Tibial nerve (tissue), 4 donors: ENCODE measurements around the gene KCNK10. TPM values are rescaled to one million over a fixed set of nuclear protein-coding genes. Genes with fewer than 3 reads are reported as not detected.

Experiments used
- DNase-seq, 2 donors: peaks; one replicate each; pipeline ENCODE4 v3.0.0-alpha.2; 2019; ENCODE audit warnings: low spot score in 2 of 2
- H3K27ac ChIP-seq, 4 donors: fragments of 200-600 bp; sonication (generic) in 3 of 4; one replicate each; pipeline ENCODE4 v1.5.1; 2017 to 2019; ENCODE audit warnings: mild to moderate bottlenecking in 1 of 4
- H3K27me3 ChIP-seq, 2 donors: fragments of 200-600 bp; sonication (generic) in 1 of 2; one replicate each; pipeline versions ENCODE4 v1.5.1 to v1.6.0; 2017 to 2019
- H3K36me3 ChIP-seq, 3 donors: fragments of 200-600 bp; sonication (generic); one replicate each; pipeline ENCODE4 v1.5.1; 2018 to 2019
- H3K4me1 ChIP-seq, 4 donors: fragments of 200-600 bp; sonication (generic) in 3 of 4; one replicate each; pipeline ENCODE4 v1.5.1; 2017 to 2019
- H3K4me3 ChIP-seq, 4 donors: fragments of 200-600 bp; sonication (generic) in 3 of 4; one replicate each; pipeline ENCODE4 v1.5.1; 2017 to 2019; ENCODE audit warnings: mild to moderate bottlenecking in 1 of 4, moderate library complexity in 1 of 4
- H3K9me3 ChIP-seq, 4 donors: fragments of 200-600 bp; sonication (generic) in 3 of 4; one replicate each; pipeline ENCODE4 v1.5.1; 2017 to 2019
- EP300 ChIP-seq, 2 donors: sonication (generic); formaldehyde crosslinking; IDR thresholded peaks; one replicate each; pipeline ENCODE4 v1.6.1; 2017; ENCODE audit warnings: antibody characterized with exemption in 2 of 2, mild to moderate bottlenecking in 1 of 2
- POLR2A ChIP-seq, 2 donors: fragments of 450-650 bp; IDR thresholded peaks; one replicate each; pipeline ENCODE4 v1.6.1; 2017; ENCODE audit warnings: antibody characterized with exemption in 2 of 2, mild to moderate bottlenecking in 2 of 2, moderate library complexity in 2 of 2
- WGBS, 2 donors: methylation state at CpG; one replicate each; pipeline ENCODE4 v1.1.5; 2018; 5-methylcytosine and 5-hydroxymethylcytosine counted together
- total RNA-seq, 4 donors: library from RNA; depleted of rRNA; stranded (reverse); fragments of >200 nt; gene quantifications; one replicate each; pipeline ENCODE4 v1.1.0, GENCODE V29; 2016
- TF ChIP-seq, protein P1 (sequence below), 5 experiments: fragments of 200-600 bp in 3 of 5; fragments of 450-650 bp in 2 of 5; sonication (generic) in 3 of 5; IDR thresholded peaks; one replicate each; pipeline ENCODE4 v1.5.1; 2016 to 2019; ENCODE audit warnings: antibody characterized with exemption in 5 of 5, mild to moderate bottlenecking in 3 of 5, moderate library complexity in 2 of 5

Gene KCNK10
- total RNA-seq, 4 donors from 2014 or later, result not detected

DNA sequence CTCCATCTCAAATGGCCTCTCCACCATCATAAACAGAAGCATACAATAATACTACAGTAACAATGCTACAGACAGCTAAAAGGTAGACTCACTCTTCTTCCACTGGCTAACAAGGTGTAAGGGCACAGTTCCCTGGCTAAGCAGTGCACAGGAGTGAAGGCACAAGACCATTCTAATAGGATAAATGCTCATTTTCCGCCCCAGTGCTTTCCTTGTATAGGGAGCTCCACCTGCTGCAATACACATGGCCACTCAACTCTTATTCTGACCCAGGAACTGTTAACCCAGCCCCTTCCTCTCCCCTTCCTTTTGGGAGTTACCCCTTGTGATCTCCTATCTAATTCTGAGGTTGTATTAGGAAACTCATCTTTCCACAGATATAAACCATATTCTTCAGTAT lies 124.6 kb downstream of the KCNK10 start:
- H3K27me3 ChIP-seq, result peaks cover 0 to 25% of the 10 kb centered on the region in 2 donors
- H3K4me1 ChIP-seq, result no peaks in the 10 kb centered on the region
- DNase-seq, result no peak
- no peaks in the 10 kb centered on the region for H3K9me3 ChIP-seq
- TF ChIP-seq EP300 (IDR thresholded peaks at IDR 0.05) (no peak), POLR2A (IDR thresholded peaks at IDR 0.05) (no peak)
- TF ChIP-seq, protein P1, sequence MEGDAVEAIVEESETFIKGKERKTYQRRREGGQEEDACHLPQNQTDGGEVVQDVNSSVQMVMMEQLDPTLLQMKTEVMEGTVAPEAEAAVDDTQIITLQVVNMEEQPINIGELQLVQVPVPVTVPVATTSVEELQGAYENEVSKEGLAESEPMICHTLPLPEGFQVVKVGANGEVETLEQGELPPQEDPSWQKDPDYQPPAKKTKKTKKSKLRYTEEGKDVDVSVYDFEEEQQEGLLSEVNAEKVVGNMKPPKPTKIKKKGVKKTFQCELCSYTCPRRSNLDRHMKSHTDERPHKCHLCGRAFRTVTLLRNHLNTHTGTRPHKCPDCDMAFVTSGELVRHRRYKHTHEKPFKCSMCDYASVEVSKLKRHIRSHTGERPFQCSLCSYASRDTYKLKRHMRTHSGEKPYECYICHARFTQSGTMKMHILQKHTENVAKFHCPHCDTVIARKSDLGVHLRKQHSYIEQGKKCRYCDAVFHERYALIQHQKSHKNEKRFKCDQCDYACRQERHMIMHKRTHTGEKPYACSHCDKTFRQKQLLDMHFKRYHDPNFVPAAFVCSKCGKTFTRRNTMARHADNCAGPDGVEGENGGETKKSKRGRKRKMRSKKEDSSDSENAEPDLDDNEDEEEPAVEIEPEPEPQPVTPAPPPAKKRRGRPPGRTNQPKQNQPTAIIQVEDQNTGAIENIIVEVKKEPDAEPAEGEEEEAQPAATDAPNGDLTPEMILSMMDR (IDR thresholded peaks at IDR 0.05), result no peak
- H3K36me3 ChIP-seq, result no peaks in the 10 kb centered on the region
- WGBS, 2 donors, result 96 to 100% methylated on average over 1 of the region's 1 CpG
- H3K27ac ChIP-seq, result no peak overlapping the region
- H3K4me3 ChIP-seq, result no peak overlapping the region

DNA sequence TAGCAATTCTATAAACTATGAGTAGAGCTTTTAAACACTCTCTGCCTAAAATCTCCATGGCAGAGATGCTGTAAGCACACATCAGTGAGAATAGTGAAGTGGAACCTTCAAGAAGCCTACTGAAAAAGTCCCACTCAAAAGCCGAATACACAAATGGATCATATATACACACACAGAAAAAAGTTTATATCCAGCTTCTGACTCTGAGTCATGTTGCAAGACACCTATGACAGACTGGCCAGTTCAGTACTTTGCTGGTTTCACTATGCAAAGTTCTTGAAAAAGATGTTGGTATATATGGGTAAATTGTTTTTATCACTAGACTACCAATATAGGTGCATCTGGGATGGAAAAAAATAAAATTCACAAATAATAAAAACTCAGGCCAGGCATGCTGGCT lies 126.1 kb downstream of the KCNK10 start:
- Histone ChIP-seq H3K4me1 (no peaks in the 10 kb centered on the region), H3K27ac (no peak overlapping the region), H3K27me3 (peaks cover 0 to 25% of the 10 kb centered on the region in 2 donors), H3K4me3 (no peak overlapping the region), H3K36me3 (no peaks in the 10 kb centered on the region), H3K9me3 (no peaks in the 10 kb centered on the region)
- no peak for TF ChIP-seq POLR2A (IDR thresholded peaks at IDR 0.05)
- TF ChIP-seq, protein P1 (IDR thresholded peaks at IDR 0.05), result no peak
- no peak for TF ChIP-seq EP300 (IDR thresholded peaks at IDR 0.05)
- no peak for DNase-seq
- 93 to 95% methylated on average over 1 of the region's 1 CpG for WGBS, 2 donors

DNA sequence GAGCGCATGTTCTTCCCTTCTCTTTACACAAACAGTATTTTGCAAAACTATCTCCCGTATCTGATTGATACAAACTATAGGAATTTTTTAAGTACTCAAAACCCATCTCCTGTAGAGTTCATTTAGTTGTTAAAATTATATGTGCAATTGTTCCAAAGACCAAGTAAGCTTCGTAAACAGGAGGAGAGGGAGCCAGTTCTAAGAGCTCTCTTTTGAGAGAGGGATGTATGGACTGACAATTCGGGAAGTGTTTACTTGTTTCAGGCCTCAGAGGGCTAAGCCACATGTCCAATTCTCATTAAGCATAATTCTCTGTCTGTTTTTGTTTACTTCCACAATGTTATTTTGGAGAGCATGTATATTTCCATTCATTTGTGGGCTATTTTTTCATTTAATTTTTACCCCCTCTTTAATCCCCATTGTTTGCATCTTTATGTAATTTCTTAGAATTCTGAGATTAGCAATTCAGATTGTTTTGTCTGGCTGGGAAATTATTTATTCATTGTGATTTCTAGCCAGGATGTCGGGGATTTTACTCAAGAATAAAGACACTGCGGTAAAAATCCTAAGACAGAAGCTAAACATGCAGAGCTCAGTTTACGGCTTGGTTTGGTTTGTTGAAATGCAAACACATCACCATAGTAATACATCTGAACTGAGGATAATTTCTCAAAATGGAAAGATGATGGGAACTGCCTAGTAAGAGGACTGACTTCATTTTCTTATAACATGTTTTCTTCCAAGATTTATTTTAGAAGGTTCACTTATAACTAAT lies 126.8 kb downstream of the KCNK10 start:
- Histone ChIP-seq H3K4me1 (no peaks in the 10 kb centered on the region), H3K36me3 (no peaks in the 10 kb centered on the region), H3K27me3 (peaks cover 0 to 25% of the 10 kb centered on the region in 2 donors), H3K4me3 (no peak overlapping the region), H3K9me3 (no peaks in the 10 kb centered on the region), H3K27ac (no peak overlapping the region)
- TF ChIP-seq, protein P1 (IDR thresholded peaks at IDR 0.05), result no peak
- TF ChIP-seq EP300 (IDR thresholded peaks at IDR 0.05) (no peak), POLR2A (IDR thresholded peaks at IDR 0.05) (no peak)
- no peak for DNase-seq
- 68 to 72% methylated on average over 7 of the region's 7 CpGs for WGBS, 2 donors

DNA sequence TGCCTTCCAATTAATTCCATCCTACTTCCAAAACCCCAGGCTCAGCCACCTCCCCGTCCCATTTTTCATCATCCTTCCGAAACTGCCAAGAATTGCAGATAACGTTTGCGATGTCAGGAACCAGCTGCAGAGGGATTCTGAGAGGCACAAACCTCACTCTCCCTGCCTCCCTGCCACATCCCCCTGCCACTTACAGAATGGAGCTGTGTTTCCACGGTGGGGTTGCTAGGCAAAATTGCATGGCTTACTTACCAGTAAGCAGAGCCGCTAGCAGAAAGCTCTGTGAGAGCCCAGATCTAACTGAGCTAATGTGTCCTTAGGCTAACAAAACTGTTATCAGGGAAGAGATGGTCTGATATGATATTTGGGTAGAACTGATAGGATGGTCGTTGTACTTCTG lies 127.4 kb downstream of the KCNK10 start:
- Histone ChIP-seq H3K9me3 (no peaks in the 10 kb centered on the region), H3K4me3 (no peak overlapping the region), H3K27ac (no peak overlapping the region), H3K36me3 (no peaks in the 10 kb centered on the region), H3K4me1 (no peaks in the 10 kb centered on the region), H3K27me3 (peaks cover 0 to 25% of the 10 kb centered on the region in 2 donors)
- no peak for DNase-seq
- no peak for TF ChIP-seq EP300 (IDR thresholded peaks at IDR 0.05)
- TF ChIP-seq, protein P1 (IDR thresholded peaks at IDR 0.05), result no peak
- TF ChIP-seq POLR2A (IDR thresholded peaks at IDR 0.05), result no peak
- WGBS, 2 donors, result 43 to 45% methylated on average over 7 of the region's 7 CpGs

DNA sequence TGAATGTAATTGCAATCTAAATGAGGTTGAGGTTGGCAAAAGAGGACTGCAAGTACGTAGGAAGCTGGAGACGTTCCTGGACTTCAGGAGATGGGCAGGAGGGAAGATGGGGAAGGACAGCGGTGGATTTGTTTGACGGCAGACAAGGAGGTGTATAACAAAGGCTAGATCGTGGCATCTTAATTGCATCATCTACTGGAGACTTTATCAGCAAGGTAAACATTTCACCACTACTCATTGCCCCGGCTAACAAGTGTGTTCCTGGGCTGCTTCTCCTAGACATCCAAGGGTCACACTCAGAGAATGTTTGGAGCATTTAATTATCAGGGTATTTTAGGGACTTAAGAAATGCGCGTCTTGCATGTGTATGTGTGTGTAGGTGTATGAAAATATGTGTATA lies 128.5 kb downstream of the KCNK10 start:
- WGBS, 2 donors, result 43 to 55% methylated on average over 8 of the region's 8 CpGs

More for the DNA sequence above, 128.5 kb downstream of the KCNK10 start:
- Histone ChIP-seq H3K36me3 (no peaks in the 10 kb centered on the region), H3K27ac (no peak overlapping the region), H3K27me3 (peaks cover 0 to 25% of the 10 kb centered on the region in 2 donors), H3K9me3 (no peaks in the 10 kb centered on the region), H3K4me3 (no peak overlapping the region), H3K4me1 (peaks cover 0 to 1% (median 0%) of the 10 kb centered on the region in 4 donors)
- TF ChIP-seq POLR2A (IDR thresholded peaks at IDR 0.05) (no peak), EP300 (IDR thresholded peaks at IDR 0.05) (no peak)
- TF ChIP-seq, protein P1 (IDR thresholded peaks at IDR 0.05), result no peak
- DNase-seq, result no peak
